H9 (cell line): ENCODE data around the gene CALHM3. TPM values are rescaled to one million over a fixed set of nuclear protein-coding genes. Genes with fewer than 3 reads are reported as not detected.

Source experiments
- DNase-seq: peaks from one replicate; pipeline ENCODE4 v3.0.0-alpha.2; 2017
- H2AFZ ChIP-seq: one replicate; pipeline ENCODE4 v1.6.1; 2013; ENCODE audit warnings: mild to moderate bottlenecking, low read length, control low read depth, moderate library complexity
- H2AK5ac ChIP-seq: 2 replicates; pipeline ENCODE4 v1.6.1; 2013; ENCODE audit warnings: low read length, control low read depth, mixed read lengths; ENCODE audit not compliant: insufficient read length
- H2BK120ac ChIP-seq: one replicate; pipeline ENCODE4 v1.6.1; 2013; ENCODE audit warnings: low read depth, mild to moderate bottlenecking, low read length, control low read depth, inconsistent platforms; ENCODE audit not compliant: poor library complexity, severe bottlenecking
- H2BK12ac ChIP-seq: 2 replicates; pipeline ENCODE4 v1.6.1; 2013; ENCODE audit warnings: low read length, control low read depth, mixed read lengths, low read depth; ENCODE audit not compliant: insufficient read length
- H2BK15ac ChIP-seq: 2 replicates; pipeline ENCODE4 v1.6.1; 2013; ENCODE audit warnings: low read depth, low read length, control low read depth
- H2BK20ac ChIP-seq: one replicate; pipeline ENCODE4 v1.6.1; 2013; ENCODE audit warnings: low read depth, mild to moderate bottlenecking, low read length, control low read depth, inconsistent platforms; ENCODE audit not compliant: poor library complexity, severe bottlenecking
- H2BK5ac ChIP-seq: 2 replicates; pipeline ENCODE4 v1.6.1; 2013; ENCODE audit warnings: low read length, control low read depth, mixed read lengths; ENCODE audit not compliant: insufficient read length
- H3K14ac ChIP-seq: 2 replicates; pipeline ENCODE4 v1.6.1; 2013; ENCODE audit warnings: low read length, control low read depth; ENCODE audit not compliant: insufficient read depth
- H3K18ac ChIP-seq: 2 replicates; pipeline ENCODE4 v1.6.1; 2013; ENCODE audit warnings: low read depth, mild to moderate bottlenecking, mixed read lengths, low read length, control low read depth; ENCODE audit not compliant: insufficient read length
- H3K23ac ChIP-seq: 2 replicates; pipeline ENCODE4 v1.6.1; 2013; ENCODE audit warnings: low read length, control low read depth, mixed read lengths, low read depth; ENCODE audit not compliant: insufficient read length
- H3K23me2 ChIP-seq: 2 replicates; pipeline ENCODE4 v1.6.1; 2013; ENCODE audit warnings: low read depth, mild to moderate bottlenecking, mixed read lengths, low read length, control low read depth; ENCODE audit not compliant: insufficient read length, poor library complexity, severe bottlenecking
- H3K27ac ChIP-seq: 2 replicates; pipeline ENCODE4 v1.5.1; 2013; ENCODE audit warnings: low read length, control low read depth, mixed read lengths, low read depth; ENCODE audit not compliant: insufficient read length
- H3K27me3 ChIP-seq: 2 replicates; pipeline ENCODE4 v1.6.1; 2013; ENCODE audit warnings: low read length, control low read depth, inconsistent platforms; ENCODE audit not compliant: insufficient read depth
- H3K4ac ChIP-seq: 2 replicates; pipeline ENCODE4 v1.6.1; 2013; ENCODE audit warnings: low read depth, mild to moderate bottlenecking, control low read depth, inconsistent platforms, low read length, moderate library complexity
- H3K4me1 ChIP-seq: 2 replicates; pipeline ENCODE4 v1.6.1; 2013; ENCODE audit warnings: low read length, control low read depth, inconsistent platforms; ENCODE audit not compliant: insufficient read depth
- H3K4me2 ChIP-seq: 2 replicates; pipeline ENCODE4 v1.6.1; 2013; ENCODE audit warnings: low read length, control low read depth, mixed read lengths; ENCODE audit not compliant: insufficient read length, insufficient read depth
- H3K56ac ChIP-seq: 2 replicates; pipeline ENCODE4 v1.6.1; 2013; ENCODE audit warnings: low read depth, mild to moderate bottlenecking, mixed read lengths, low read length, control low read depth; ENCODE audit not compliant: insufficient read length
- H3K79me1 ChIP-seq: 2 replicates; pipeline ENCODE4 v1.6.1; 2013; ENCODE audit warnings: low read depth, mild to moderate bottlenecking, moderate library complexity, low read length, control low read depth, inconsistent platforms; ENCODE audit not compliant: insufficient read depth, poor library complexity, severe bottlenecking
- H3K79me2 ChIP-seq: 2 replicates; pipeline ENCODE4 v1.6.1; 2013; ENCODE audit warnings: low read length, control low read depth, inconsistent platforms; ENCODE audit not compliant: insufficient read depth
- H3K9ac ChIP-seq: 2 replicates; pipeline ENCODE4 v1.6.1; 2013; ENCODE audit warnings: low read length, control low read depth, mixed read lengths; ENCODE audit not compliant: insufficient read length; ENCODE audit errors: extremely low read depth
- H3K9me3 ChIP-seq: one replicate; pipeline ENCODE4 v1.6.1; 2013; ENCODE audit warnings: low read depth, low read length, inconsistent platforms; ENCODE audit not compliant: control insufficient read depth
- H3T11ph ChIP-seq: one replicate; pipeline ENCODE4 v1.6.1; 2013; ENCODE audit warnings: mild to moderate bottlenecking, low read length, control low read depth, inconsistent platforms
- H4K20me1 ChIP-seq: one replicate; pipeline ENCODE4 v1.6.1; 2013; ENCODE audit not compliant: control insufficient read depth, insufficient read length, insufficient read depth
- H4K5ac ChIP-seq: 2 replicates; pipeline ENCODE4 v1.6.1; 2013; ENCODE audit warnings: low read depth, mild to moderate bottlenecking, mixed read lengths, low read length, control low read depth; ENCODE audit not compliant: insufficient read length
- H4K8ac ChIP-seq: replicated peaks from 2 replicates; pipeline ENCODE4 v1.6.1; 2013; ENCODE audit warnings: low read length, control low read depth, mixed read lengths, low read depth; ENCODE audit not compliant: insufficient read length
- H4K91ac ChIP-seq: 2 replicates; pipeline ENCODE4 v1.6.1; 2013; ENCODE audit warnings: low read depth, mild to moderate bottlenecking, moderate library complexity, mixed read lengths, low read length, control low read depth; ENCODE audit not compliant: insufficient read length
- H3K27ac Mint-ChIP-seq, 3 experiments: 2 replicates in 2 of 3; 3 replicates in 1 of 3; pipeline ENCODE4 v1.8.0; 2020 to 2021; ENCODE audit warnings: mixed read lengths in 3 of 3, mild to moderate bottlenecking in 1 of 3, moderate library complexity in 1 of 3
- H3K27me3 Mint-ChIP-seq: 2 replicates; pipeline ENCODE4 v1.8.0; 2021; ENCODE audit warnings: low read depth, mild to moderate bottlenecking, moderate library complexity, mixed read lengths
- H3K36me3 Mint-ChIP-seq, 3 experiments: 2 replicates in 2 of 3; 3 replicates in 1 of 3; pipeline ENCODE4 v1.8.0; 2020 to 2021; ENCODE audit warnings: low read depth in 3 of 3, mixed read lengths in 3 of 3; ENCODE audit not compliant: insufficient read depth in 1 of 3
- H3K4me1 Mint-ChIP-seq, 2 experiments: 2 replicates each; pipeline ENCODE4 v1.8.0; 2020; ENCODE audit warnings: mixed read lengths in 2 of 2
- H3K4me3 Mint-ChIP-seq, 2 experiments: 2 replicates in 1 of 2; 3 replicates in 1 of 2; pipeline ENCODE4 v1.8.0; 2020 to 2021; ENCODE audit warnings: mild to moderate bottlenecking in 2 of 2, mixed read lengths in 2 of 2, moderate library complexity in 1 of 2
- H3K9me3 Mint-ChIP-seq, 2 experiments: 2 replicates in 1 of 2; 3 replicates in 1 of 2; pipeline ENCODE4 v1.8.0; 2020; ENCODE audit warnings: mild to moderate bottlenecking in 2 of 2, mixed read lengths in 2 of 2, moderate library complexity in 1 of 2
- CTCF ChIP-seq: fragments of 200-600 bp; sonication (generic); conservative IDR thresholded peaks from 3 replicates; pipeline ENCODE4 v1.8.0; 2021; ENCODE audit warnings: antibody characterized with exemption, mild to moderate bottlenecking
- WGBS: extraction: QIAGEN DNeasy Blood & Tissue Kit; methylation state at CpG from one replicate; pipeline ENCODE4 v1.1.7; 2013; ENCODE audit warnings: missing lambda C conversion rate, low lambda C conversion rate, mixed read lengths; ENCODE audit not compliant: insufficient read length; ENCODE audit errors: extremely low coverage; 5-methylcytosine and 5-hydroxymethylcytosine counted together
- total RNA-seq: library from RNA; stranded (reverse); gene quantifications from 2 replicates; pipeline ENCODE4 v1.2.1, GENCODE V29; 2021

The CALHM3 gene
- total RNA-seq, 1 experiment from 2014 or later = not detected

- no peaks in the 10 kb centered on the region for H3K23me2 ChIP-seq
- no peak within 1 kb of the TSS for H2BK15ac ChIP-seq
- Mint-ChIP-seq H3K36me3 (no peaks in the 10 kb centered on the region), H3K4me3 (peak within 1 kb of the TSS in 1 of 2 experiments; percentile 45; a peak in 1 of 5 replicates), H3K4me1 (peaks cover 4 to 8% of the 10 kb centered on the region in 2 experiments), H3K9me3 (no peaks in the 10 kb centered on the region), H3K27me3 (peaks cover 4% of the 10 kb centered on the region), H3K27ac (no peak within 1 kb of the TSS; a peak in 1 of 7 replicates)
- no peak within 1 kb of the TSS for H2BK5ac ChIP-seq
- H4K91ac ChIP-seq = no peak within 1 kb of the TSS
- H3K27me3 ChIP-seq = no peaks in the 10 kb centered on the region
- no peak within 1 kb of the TSS for H3K4ac ChIP-seq
- H4K5ac ChIP-seq = no peak within 1 kb of the TSS
- no CpG with 5 or more reads among the region's 9 CpGs for WGBS
- no peak within 1 kb of the TSS for H2BK12ac ChIP-seq
- no peak within 1 kb of the TSS for H3T11ph ChIP-seq
- no peaks in the 10 kb centered on the region for H4K20me1 ChIP-seq
- no peaks in the 10 kb centered on the region for H3K79me2 ChIP-seq
- H3K9ac ChIP-seq = no peak within 1 kb of the TSS
- H3K27ac ChIP-seq = no peak within 1 kb of the TSS
- TF ChIP-seq CTCF = no peak
- no peaks in the 10 kb centered on the region for H3K9me3 ChIP-seq
- H3K18ac ChIP-seq = no peak within 1 kb of the TSS
- H3K14ac ChIP-seq = no peak within 1 kb of the TSS
- H2BK120ac ChIP-seq = no peak within 1 kb of the TSS
- no peak within 1 kb of the TSS for H2AFZ ChIP-seq
- no peak within 1 kb of the TSS for H3K4me2 ChIP-seq
- H3K56ac ChIP-seq = no peak within 1 kb of the TSS
- no peak within 1 kb of the TSS for H2AK5ac ChIP-seq
- no peaks in the 10 kb centered on the region; the same call in 1 of the 2 replicates for H3K4me1 ChIP-seq
- H4K8ac ChIP-seq = no peak within 1 kb of the TSS
- peak; percentile 84 for DNase-seq
- H2BK20ac ChIP-seq = no peak within 1 kb of the TSS
- no peaks in the 10 kb centered on the region for H3K79me1 ChIP-seq
- no peak within 1 kb of the TSS for H3K23ac ChIP-seq
Measured at GRCh38 chr10:103458720-103459119, 20.3 kb downstream of the CALHM3 start, which contains the start of gene CALHM1. CALHM1 (minus strand) TSS chr10:103458900; CDS start chr10:103458751, 149 bp downstream.
